Neural crest cell (in vitro differentiated cells): Measurements from ENCODE around the gene SLC39A7. TPM values are rescaled to one million over a fixed set of nuclear protein-coding genes. Genes with fewer than 3 reads are reported as not detected.
A peak's percentile ranks its signal among the peaks of the same experiment; 100 is the strongest.

ENCODE experiments used
- DNase-seq: peaks from one replicate; pipeline ENCODE4 v3.0.0; 2021; ENCODE audit warnings: low read depth, mixed read lengths, low spot score
- H3K27ac Mint-ChIP-seq: one replicate; pipeline ENCODE4 v1.8.0; 2021; ENCODE audit warnings: mild to moderate bottlenecking, mixed read lengths; ENCODE audit not compliant: unreplicated experiment
- H3K27me3 Mint-ChIP-seq: 2 replicates; pipeline ENCODE4 v1.8.0; 2021; ENCODE audit warnings: low read depth, mild to moderate bottlenecking, mixed read lengths
- H3K36me3 Mint-ChIP-seq: 2 replicates; pipeline ENCODE4 v1.8.0; 2021; ENCODE audit warnings: low read depth, mild to moderate bottlenecking, mixed read lengths
- H3K4me1 Mint-ChIP-seq: 2 replicates; pipeline ENCODE4 v1.8.0; 2021; ENCODE audit warnings: mixed read lengths
- H3K4me3 Mint-ChIP-seq: one replicate; pipeline ENCODE4 v1.8.0; 2021; ENCODE audit warnings: mild to moderate bottlenecking, mixed read lengths
- H3K9me3 Mint-ChIP-seq: 2 replicates; pipeline ENCODE4 v1.8.0; 2021; ENCODE audit warnings: mixed read lengths
- total RNA-seq: library from RNA; stranded (reverse); gene quantifications from 2 replicates; pipeline ENCODE4 v1.2.1, GENCODE V29; 2021
- TF ChIP-seq, protein P1 (sequence below): fragments of 200-600 bp; sonication (generic); conservative IDR thresholded peaks from 2 replicates; pipeline ENCODE4 v1.5.0; 2021; ENCODE audit warnings: antibody characterized with exemption, mild to moderate bottlenecking

Gene SLC39A7
- total RNA-seq, 1 donor from 2014 or later: 103 TPM

DNA sequence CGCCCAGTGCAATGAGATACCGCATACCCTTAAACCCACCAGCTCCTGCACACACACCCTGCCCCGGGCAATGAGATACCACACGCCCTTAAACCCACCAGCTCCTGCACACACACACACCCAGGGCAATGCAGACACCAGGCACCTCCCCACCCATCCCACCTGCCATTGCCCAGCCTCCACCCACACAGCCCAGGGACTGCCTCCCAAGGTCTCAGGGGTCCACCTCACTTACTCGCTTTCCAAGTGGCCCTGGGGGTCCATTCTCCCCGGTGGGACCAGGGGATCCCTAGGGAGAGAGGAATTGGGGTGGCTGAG is 32.4 kb upstream of the SLC39A7 start:
- H3K9me3 Mint-ChIP-seq: no peaks in the 10 kb centered on the region
- H3K36me3 Mint-ChIP-seq: no peaks in the 10 kb centered on the region
- DNase-seq: no peak
- no peaks in the 10 kb centered on the region for H3K27me3 Mint-ChIP-seq
- H3K4me1 Mint-ChIP-seq: no peaks in the 10 kb centered on the region
- no peak overlapping the region for H3K4me3 Mint-ChIP-seq
- no peak overlapping the region for H3K27ac Mint-ChIP-seq
- TF ChIP-seq, protein P1, sequence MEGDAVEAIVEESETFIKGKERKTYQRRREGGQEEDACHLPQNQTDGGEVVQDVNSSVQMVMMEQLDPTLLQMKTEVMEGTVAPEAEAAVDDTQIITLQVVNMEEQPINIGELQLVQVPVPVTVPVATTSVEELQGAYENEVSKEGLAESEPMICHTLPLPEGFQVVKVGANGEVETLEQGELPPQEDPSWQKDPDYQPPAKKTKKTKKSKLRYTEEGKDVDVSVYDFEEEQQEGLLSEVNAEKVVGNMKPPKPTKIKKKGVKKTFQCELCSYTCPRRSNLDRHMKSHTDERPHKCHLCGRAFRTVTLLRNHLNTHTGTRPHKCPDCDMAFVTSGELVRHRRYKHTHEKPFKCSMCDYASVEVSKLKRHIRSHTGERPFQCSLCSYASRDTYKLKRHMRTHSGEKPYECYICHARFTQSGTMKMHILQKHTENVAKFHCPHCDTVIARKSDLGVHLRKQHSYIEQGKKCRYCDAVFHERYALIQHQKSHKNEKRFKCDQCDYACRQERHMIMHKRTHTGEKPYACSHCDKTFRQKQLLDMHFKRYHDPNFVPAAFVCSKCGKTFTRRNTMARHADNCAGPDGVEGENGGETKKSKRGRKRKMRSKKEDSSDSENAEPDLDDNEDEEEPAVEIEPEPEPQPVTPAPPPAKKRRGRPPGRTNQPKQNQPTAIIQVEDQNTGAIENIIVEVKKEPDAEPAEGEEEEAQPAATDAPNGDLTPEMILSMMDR: no peak

DNA sequence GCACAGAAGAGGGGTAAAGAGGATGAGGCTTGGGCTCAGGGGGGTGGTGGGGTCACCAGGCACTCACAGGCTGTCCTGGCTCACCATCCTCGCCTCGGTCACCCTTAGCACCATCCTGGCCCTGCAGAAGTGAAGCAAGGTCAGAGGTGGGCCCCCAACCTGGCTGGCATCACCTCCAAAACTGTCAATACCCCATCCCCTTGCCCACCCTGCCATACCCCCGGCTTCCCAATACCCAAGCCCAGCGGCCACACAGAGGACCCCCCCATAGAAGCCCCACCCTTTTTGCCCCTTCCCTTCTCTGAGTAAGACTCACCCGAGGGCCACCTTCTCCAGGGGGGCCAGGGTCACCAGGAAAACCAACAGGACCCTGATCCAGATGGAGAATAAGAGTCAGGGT is 32.0 kb upstream of the SLC39A7 start:
- TF ChIP-seq, protein P1: no peak
- no peak overlapping the region for H3K27ac Mint-ChIP-seq
- H3K9me3 Mint-ChIP-seq: no peaks in the 10 kb centered on the region
- no peaks in the 10 kb centered on the region for H3K27me3 Mint-ChIP-seq
- no peaks in the 10 kb centered on the region for H3K4me1 Mint-ChIP-seq
- H3K36me3 Mint-ChIP-seq: no peaks in the 10 kb centered on the region
- H3K4me3 Mint-ChIP-seq: no peak overlapping the region
- no peak for DNase-seq

DNA sequence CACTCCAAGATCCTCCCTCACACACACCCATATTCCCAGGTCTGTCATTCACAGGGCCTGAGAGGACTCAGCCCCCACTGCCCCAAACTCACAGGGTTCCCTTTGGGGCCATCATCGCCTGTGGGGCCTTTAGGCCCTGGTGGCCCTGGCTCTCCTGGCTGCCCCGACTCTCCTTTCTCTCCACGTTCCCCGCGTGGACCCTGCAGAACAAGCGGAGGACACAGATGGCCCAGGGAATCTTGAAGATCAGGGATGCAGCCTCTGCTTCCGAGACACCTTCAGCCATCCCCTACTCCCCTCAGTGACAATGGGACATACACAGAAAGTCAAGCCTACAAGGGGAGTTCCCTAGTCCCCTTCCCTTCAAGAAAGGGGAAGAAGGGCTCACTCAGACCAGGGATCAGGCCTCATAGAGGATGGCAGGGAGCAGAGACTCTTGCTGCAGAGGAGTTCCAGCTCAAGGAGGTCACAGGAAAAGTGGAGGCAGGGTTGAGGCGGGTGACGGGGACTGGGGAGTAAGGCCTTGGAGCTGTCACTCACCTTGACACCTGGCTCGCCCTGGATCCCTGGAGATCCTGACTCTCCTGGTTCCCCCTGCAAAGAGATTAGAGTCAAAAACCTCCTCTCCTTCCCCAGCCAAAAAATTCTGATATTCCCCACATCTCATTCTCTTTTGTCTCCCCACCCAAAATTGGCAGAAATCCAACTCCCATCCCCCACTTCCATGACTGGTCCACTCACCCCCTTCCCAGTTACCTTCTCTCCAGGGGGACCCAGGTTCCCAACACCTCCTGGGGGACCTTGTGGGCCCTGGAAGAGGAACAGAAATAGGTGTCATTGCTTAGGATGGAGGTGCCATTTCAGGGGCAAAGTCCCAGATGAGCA is 31.1 kb upstream of the SLC39A7 start:
- TF ChIP-seq, protein P1: no peak
- Mint-ChIP-seq H3K27ac (peak overlapping the region; percentile 27), H3K4me1 (no peaks in the 10 kb centered on the region), H3K9me3 (no peaks in the 10 kb centered on the region), H3K36me3 (no peaks in the 10 kb centered on the region), H3K27me3 (no peaks in the 10 kb centered on the region), H3K4me3 (no peak overlapping the region)
- DNase-seq: no peak

DNA sequence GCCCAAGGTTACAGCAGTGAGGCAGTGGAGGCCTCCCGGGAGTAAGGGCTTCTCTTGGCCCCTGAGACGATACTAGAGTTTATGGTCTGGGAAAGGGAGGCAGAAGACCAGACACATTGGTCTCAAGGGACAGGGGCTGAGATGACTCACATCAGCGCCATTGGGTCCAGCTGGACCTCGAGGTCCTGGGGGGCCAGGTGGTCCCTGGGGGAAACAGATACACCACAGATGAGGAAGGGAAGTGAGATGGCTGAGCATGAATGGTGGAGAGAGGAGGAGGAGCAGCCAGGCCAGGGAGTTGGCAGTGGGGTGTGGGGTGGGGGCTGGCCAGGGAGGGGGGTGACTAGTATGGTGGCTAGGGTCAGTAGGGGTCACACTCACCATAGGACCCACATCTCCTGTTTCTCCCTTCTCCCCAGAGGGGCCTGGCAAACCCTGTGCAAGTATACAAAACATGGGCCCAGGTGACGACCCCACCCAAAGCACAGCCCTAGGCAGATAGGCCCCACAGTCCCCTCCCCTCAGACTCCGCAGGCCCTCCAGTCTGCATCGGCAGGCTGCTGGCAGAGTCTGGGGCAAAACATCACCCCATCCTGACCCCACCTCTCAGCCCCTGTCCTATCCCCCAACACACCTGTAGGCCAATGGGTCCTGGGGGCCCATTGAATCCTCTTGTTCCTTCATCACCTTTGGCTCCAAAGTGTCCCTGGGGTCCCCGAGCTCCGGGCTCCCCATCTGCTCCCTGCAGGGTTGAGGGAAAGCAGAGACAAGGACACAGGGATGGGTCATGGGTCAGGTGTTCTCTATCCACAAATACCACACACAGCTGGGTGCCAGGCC is 30.3 kb upstream of the SLC39A7 start:
- TF ChIP-seq, protein P1: no peak
- Mint-ChIP-seq H3K27me3 (no peaks in the 10 kb centered on the region), H3K9me3 (no peaks in the 10 kb centered on the region), H3K27ac (no peak overlapping the region), H3K4me1 (no peaks in the 10 kb centered on the region), H3K36me3 (no peaks in the 10 kb centered on the region), H3K4me3 (no peak overlapping the region)
- no peak for DNase-seq

DNA sequence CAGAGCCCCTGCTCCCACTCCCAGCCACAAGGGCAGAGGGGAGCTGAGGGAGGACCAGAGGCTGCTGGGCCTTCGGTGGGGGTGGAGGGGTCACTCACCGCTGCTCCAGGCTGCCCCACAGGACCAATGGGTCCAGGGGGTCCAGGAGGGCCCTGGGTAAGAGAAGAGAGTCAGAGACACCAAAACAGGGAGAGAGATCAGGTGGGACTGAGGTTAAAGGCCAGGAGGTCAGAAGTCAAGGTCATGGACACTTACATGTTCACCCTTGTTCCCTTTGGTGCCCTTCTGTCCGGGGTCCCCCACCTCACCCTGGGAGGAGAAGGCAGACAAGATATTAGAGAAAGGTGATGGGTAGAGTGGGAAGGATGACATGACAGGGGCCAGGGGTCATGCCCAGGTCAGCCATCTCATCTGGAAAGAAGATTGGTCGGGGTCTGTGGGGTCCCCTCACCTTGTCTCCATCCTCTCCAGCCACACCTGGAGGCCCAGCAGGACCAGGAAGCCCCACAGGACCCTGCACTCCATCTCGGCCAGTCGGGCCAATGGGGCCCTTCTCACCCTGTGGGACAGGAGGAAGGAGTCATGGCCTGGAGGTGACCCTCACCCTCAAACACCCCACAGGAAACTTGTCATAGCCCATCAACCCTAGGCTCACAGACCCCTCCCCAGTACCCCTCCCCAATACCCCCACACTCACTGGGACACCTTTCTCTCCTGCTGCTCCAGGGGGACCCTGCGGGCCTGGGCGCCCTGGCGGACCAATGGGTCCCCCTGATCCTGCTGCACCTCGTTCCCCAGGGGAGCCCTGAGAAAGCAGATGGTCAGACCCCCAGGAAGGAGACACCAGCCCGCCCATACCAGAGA is 29.4 kb upstream of the SLC39A7 start:
- H3K27me3 Mint-ChIP-seq: no peaks in the 10 kb centered on the region
- TF ChIP-seq, protein P1: no peak
- no peak overlapping the region for H3K4me3 Mint-ChIP-seq
- H3K27ac Mint-ChIP-seq: no peak overlapping the region
- H3K36me3 Mint-ChIP-seq: no peaks in the 10 kb centered on the region
- H3K9me3 Mint-ChIP-seq: no peaks in the 10 kb centered on the region
- DNase-seq: no peak
- H3K4me1 Mint-ChIP-seq: no peaks in the 10 kb centered on the region
